ENCODE measurements around the gene TSEN54.

The TSEN54 gene

GRCh38 chr17:75505640-75506039, 10.7 kb upstream of the TSEN54 start:
- no peaks in the 10 kb centered on the region for H3K27me3 ChIP-seq (ENCODE audit: insufficient read depth, poor library complexity, severe bottlenecking)
- ATAC-seq (ENCODE audit: low read depth) (no peak), DNase-seq (ENCODE audit: low spot score) (no peak)
- H3K27ac ChIP-seq (ENCODE audit: poor library complexity, severe bottlenecking): no peak overlapping the region
- H3K9me3 ChIP-seq (ENCODE audit: severe bottlenecking): no peaks in the 10 kb centered on the region
- TF ChIP-seq CTCF (IDR thresholded peaks at IDR 0.05; ENCODE audit: poor library complexity, severe bottlenecking): no peak
- no peak overlapping the region for H3K4me3 ChIP-seq (ENCODE audit: severe bottlenecking)
- peaks cover 3% of the 10 kb centered on the region for H3K4me1 ChIP-seq (ENCODE audit: insufficient read depth, poor library complexity, severe bottlenecking)
- H3K36me3 ChIP-seq (ENCODE audit: low read depth): peaks cover 35% of the 10 kb centered on the region

- peaks cover 3% of the 10 kb centered on the region for H3K4me1 ChIP-seq (ENCODE audit: insufficient read depth, poor library complexity, severe bottlenecking)
- no peaks in the 10 kb centered on the region for H3K27me3 ChIP-seq (ENCODE audit: insufficient read depth, poor library complexity, severe bottlenecking)
- no peak overlapping the region for H3K4me3 ChIP-seq (ENCODE audit: severe bottlenecking)
- ATAC-seq (ENCODE audit: low read depth): no peak
- H3K27ac ChIP-seq (ENCODE audit: poor library complexity, severe bottlenecking): no peak overlapping the region
- no peaks in the 10 kb centered on the region for H3K9me3 ChIP-seq (ENCODE audit: severe bottlenecking)
- no peak for TF ChIP-seq CTCF (IDR thresholded peaks at IDR 0.05; ENCODE audit: poor library complexity, severe bottlenecking)
- peaks cover 35% of the 10 kb centered on the region for H3K36me3 ChIP-seq (ENCODE audit: low read depth)
- no peak for DNase-seq (ENCODE audit: low spot score)
Observed at GRCh38 chr17:75506134-75506533, 10.2 kb upstream of the TSEN54 start.

GRCh38 chr17:75506888-75507287, 9.4 kb upstream of the TSEN54 start:
- H3K27me3 ChIP-seq (ENCODE audit: insufficient read depth, poor library complexity, severe bottlenecking): no peaks in the 10 kb centered on the region
- no peak overlapping the region for H3K4me3 ChIP-seq (ENCODE audit: severe bottlenecking)
- no peak overlapping the region for H3K27ac ChIP-seq (ENCODE audit: poor library complexity, severe bottlenecking)
- no peak for ATAC-seq (ENCODE audit: low read depth)
- no peak for TF ChIP-seq CTCF (IDR thresholded peaks at IDR 0.05; ENCODE audit: poor library complexity, severe bottlenecking)
- H3K9me3 ChIP-seq (ENCODE audit: severe bottlenecking): no peaks in the 10 kb centered on the region
- peaks cover 42% of the 10 kb centered on the region for H3K36me3 ChIP-seq (ENCODE audit: low read depth)
- DNase-seq (ENCODE audit: low spot score): no peak
- H3K4me1 ChIP-seq (ENCODE audit: insufficient read depth, poor library complexity, severe bottlenecking): peaks cover 3% of the 10 kb centered on the region

GRCh38 chr17:75507733-75508719, 8.3 kb upstream of the TSEN54 start:
- no peak overlapping the region for H3K4me3 ChIP-seq (ENCODE audit: severe bottlenecking)
- H3K9me3 ChIP-seq (ENCODE audit: severe bottlenecking): no peaks in the 10 kb centered on the region
- TF ChIP-seq CTCF (IDR thresholded peaks at IDR 0.05; ENCODE audit: poor library complexity, severe bottlenecking): no peak
- no peak overlapping the region for H3K27ac ChIP-seq (ENCODE audit: poor library complexity, severe bottlenecking)
- DNase-seq (ENCODE audit: low spot score) (no peak), ATAC-seq (ENCODE audit: low read depth) (peak; percentile 25; the same call in 2 of the 3 replicates)
- H3K4me1 ChIP-seq (ENCODE audit: insufficient read depth, poor library complexity, severe bottlenecking): peaks cover 3% of the 10 kb centered on the region
- H3K27me3 ChIP-seq (ENCODE audit: insufficient read depth, poor library complexity, severe bottlenecking): no peaks in the 10 kb centered on the region
- H3K36me3 ChIP-seq (ENCODE audit: low read depth): peaks cover 48% of the 10 kb centered on the region

- ATAC-seq (ENCODE audit: low read depth): no peak
- no peaks in the 10 kb centered on the region for H3K27me3 ChIP-seq (ENCODE audit: insufficient read depth, poor library complexity, severe bottlenecking)
- H3K9me3 ChIP-seq (ENCODE audit: severe bottlenecking): no peaks in the 10 kb centered on the region
- peaks cover 7% of the 10 kb centered on the region for H3K4me1 ChIP-seq (ENCODE audit: insufficient read depth, poor library complexity, severe bottlenecking)
- no peak for DNase-seq (ENCODE audit: low spot score)
- peaks cover 58% of the 10 kb centered on the region for H3K36me3 ChIP-seq (ENCODE audit: low read depth)
- TF ChIP-seq CTCF (IDR thresholded peaks at IDR 0.05; ENCODE audit: poor library complexity, severe bottlenecking): no peak
- no peak overlapping the region for H3K27ac ChIP-seq (ENCODE audit: poor library complexity, severe bottlenecking)
- no peak overlapping the region for H3K4me3 ChIP-seq (ENCODE audit: severe bottlenecking)
Observed at GRCh38 chr17:75508931-75509361, 7.4 kb upstream of the TSEN54 start.
